ENCODE measurements around the gene PITPNC1. TPM values are rescaled to one million over a fixed set of nuclear protein-coding genes. Genes with fewer than 3 reads are reported as not detected.

Gene PITPNC1
- total RNA-seq, 4 donors from 2014 or later, result 2.3 to 8.6 (median 4.3) TPM

GRCh38 chr17:67573987-67574657, 197.0 kb downstream of the PITPNC1 start:
- Histone ChIP-seq H3K27me3 (no peaks in the 10 kb centered on the region), H3K9me3 (no peaks in the 10 kb centered on the region), H3K4me1 (no peaks in the 10 kb centered on the region), H3K36me3 (no peaks in the 10 kb centered on the region), H3K4me3 (no peak overlapping the region), H3K27ac (no peak overlapping the region)
- TF ChIP-seq POLR2A (IDR thresholded peaks at IDR 0.05), result no peak
- TF ChIP-seq, protein P1, sequence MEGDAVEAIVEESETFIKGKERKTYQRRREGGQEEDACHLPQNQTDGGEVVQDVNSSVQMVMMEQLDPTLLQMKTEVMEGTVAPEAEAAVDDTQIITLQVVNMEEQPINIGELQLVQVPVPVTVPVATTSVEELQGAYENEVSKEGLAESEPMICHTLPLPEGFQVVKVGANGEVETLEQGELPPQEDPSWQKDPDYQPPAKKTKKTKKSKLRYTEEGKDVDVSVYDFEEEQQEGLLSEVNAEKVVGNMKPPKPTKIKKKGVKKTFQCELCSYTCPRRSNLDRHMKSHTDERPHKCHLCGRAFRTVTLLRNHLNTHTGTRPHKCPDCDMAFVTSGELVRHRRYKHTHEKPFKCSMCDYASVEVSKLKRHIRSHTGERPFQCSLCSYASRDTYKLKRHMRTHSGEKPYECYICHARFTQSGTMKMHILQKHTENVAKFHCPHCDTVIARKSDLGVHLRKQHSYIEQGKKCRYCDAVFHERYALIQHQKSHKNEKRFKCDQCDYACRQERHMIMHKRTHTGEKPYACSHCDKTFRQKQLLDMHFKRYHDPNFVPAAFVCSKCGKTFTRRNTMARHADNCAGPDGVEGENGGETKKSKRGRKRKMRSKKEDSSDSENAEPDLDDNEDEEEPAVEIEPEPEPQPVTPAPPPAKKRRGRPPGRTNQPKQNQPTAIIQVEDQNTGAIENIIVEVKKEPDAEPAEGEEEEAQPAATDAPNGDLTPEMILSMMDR (IDR thresholded peaks at IDR 0.05 in 4 of 5, conservative IDR thresholded peaks at IDR 0.05 in 1 of 5), result no peak
- intact Hi-C loops (cut with DNase I; ENCODE audit: low total_unique reads) (no loop called here), in situ Hi-C loops (cut with MboI; ENCODE audit: low sequenced_read_pairs in 4 of 4) (no loop called here)
- no peak for DNase-seq
- no peak for ATAC-seq

DNA sequence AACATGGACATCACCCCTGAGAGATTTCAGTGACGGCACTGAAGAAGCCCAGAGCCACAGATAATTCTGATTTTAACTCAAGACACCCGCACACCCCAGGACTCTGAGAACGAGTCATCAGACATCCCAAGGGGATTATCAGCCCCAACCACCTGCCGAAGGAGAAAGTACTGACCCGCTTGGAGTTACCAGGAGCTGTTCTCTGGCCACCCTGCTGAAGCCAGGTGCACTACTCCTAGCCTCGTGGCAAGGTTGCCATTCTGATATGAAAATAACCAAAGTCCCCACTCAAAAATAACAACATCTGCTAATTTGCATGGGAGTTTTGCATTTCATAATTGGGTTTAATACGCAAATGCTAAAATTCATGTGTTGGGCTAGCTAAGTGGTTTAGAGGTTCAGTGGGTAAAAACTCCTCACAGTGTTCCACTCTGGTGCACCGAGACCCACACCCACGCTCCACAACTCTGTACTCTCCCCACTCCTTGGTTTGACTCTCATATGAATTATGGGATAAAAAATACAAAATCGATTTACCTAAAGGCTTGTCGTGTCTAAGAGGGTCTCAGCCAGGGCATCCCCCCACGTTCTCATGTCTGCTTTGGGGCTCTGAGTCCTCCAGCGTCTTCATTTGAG, 197.7 kb downstream of the PITPNC1 start:
- DNase-seq, result no peak

GRCh38 chr17:67575325-67575724, 198.2 kb downstream of the PITPNC1 start:
- no peak for DNase-seq
- no peak for ATAC-seq
- no peaks in the 10 kb centered on the region for H3K9me3 ChIP-seq
- H3K4me1 ChIP-seq, result no peaks in the 10 kb centered on the region
- TF ChIP-seq, protein P1 (IDR thresholded peaks at IDR 0.05 in 4 of 5, conservative IDR thresholded peaks at IDR 0.05 in 1 of 5), result no peak
- no peak for TF ChIP-seq POLR2A (IDR thresholded peaks at IDR 0.05)
- H3K4me3 ChIP-seq, result no peak overlapping the region
- no peak overlapping the region for H3K27ac ChIP-seq
- H3K27me3 ChIP-seq, result no peaks in the 10 kb centered on the region
- intact Hi-C loops (cut with DNase I; ENCODE audit: low total_unique reads) (no loop called here), in situ Hi-C loops (cut with MboI; ENCODE audit: low sequenced_read_pairs in 4 of 4) (no loop called here)
- H3K36me3 ChIP-seq, result no peaks in the 10 kb centered on the region

More for the DNA sequence above, 197.7 kb downstream of the PITPNC1 start:
- Histone ChIP-seq H3K36me3 (no peaks in the 10 kb centered on the region), H3K4me1 (no peaks in the 10 kb centered on the region), H3K27me3 (no peaks in the 10 kb centered on the region), H3K9me3 (no peaks in the 10 kb centered on the region), H3K27ac (no peak overlapping the region), H3K4me3 (no peak overlapping the region)
- intact Hi-C loops (cut with DNase I; ENCODE audit: low total_unique reads), result no loop called here
- no peak for TF ChIP-seq POLR2A (IDR thresholded peaks at IDR 0.05)
- TF ChIP-seq, protein P1 (IDR thresholded peaks at IDR 0.05 in 4 of 5, conservative IDR thresholded peaks at IDR 0.05 in 1 of 5), result no peak
- in situ Hi-C loops (cut with MboI; ENCODE audit: low sequenced_read_pairs in 4 of 4), result no loop called here
- no peak for ATAC-seq

DNA sequence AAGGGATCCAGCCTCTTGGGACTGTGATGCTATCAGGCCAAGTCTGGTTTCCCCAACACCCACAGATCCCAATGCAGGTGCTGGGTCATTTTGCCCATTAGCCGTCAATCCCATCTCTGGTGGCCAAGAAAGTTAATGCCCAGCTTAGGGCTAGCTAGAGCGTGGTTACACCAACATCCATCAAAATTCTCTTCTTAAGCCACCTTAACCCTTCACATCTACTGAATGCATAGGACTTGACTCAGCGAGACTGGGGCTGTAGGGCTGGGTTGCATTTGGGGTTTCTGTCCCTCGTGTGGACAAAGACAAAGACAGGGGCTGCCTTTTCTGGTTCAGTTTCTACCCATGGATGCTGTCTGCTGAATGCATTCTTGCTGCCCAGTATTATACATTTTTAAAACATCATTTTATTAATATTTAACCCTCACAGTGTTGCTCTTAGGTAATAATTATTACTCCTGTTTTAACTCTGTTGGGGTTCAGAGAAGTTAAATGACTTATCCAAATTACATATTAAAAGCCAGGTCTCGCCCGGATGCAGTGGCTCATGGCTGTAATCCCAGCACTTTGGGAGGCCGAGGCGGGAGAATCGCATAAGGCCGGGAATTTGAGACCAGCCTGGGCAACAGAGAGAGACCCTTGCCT, 199.5 kb downstream of the PITPNC1 start:
- no peaks in the 10 kb centered on the region for H3K4me1 ChIP-seq
- ATAC-seq (no peak), DNase-seq (no peak)
- in situ Hi-C loops (cut with MboI; ENCODE audit: low sequenced_read_pairs in 4 of 4), result no loop called here
- H3K27me3 ChIP-seq, result no peaks in the 10 kb centered on the region
- no peak overlapping the region for H3K4me3 ChIP-seq
- no peaks in the 10 kb centered on the region for H3K9me3 ChIP-seq
- no peak for TF ChIP-seq POLR2A (IDR thresholded peaks at IDR 0.05)
- TF ChIP-seq, protein P1 (IDR thresholded peaks at IDR 0.05 in 4 of 5, conservative IDR thresholded peaks at IDR 0.05 in 1 of 5), result no peak
- no peak overlapping the region for H3K27ac ChIP-seq
- no peaks in the 10 kb centered on the region for H3K36me3 ChIP-seq
- intact Hi-C loops (cut with DNase I; ENCODE audit: low total_unique reads), result no loop called here

Measured in gastrocnemius medialis (tissue), 4 donors.